CMK (cell line): Measurements from ENCODE around the gene EIF2B5.
"Not testable (repeated sequence)": the region's sequence is repeated elsewhere in the genome, so short reads cannot be mapped to it uniquely, and the experiment has no call there.

ENCODE experiments used
- DNase-seq: peaks from one replicate; pipeline ENCODE4 v3.0.0-alpha.2; 2010; ENCODE audit warnings: low read depth

The EIF2B5 gene

GRCh38 chr3:184135149-184135910 is at the start of gene EIF2B5:
TSS of gene EIF2B5 (plus strand) at chr3:184135358. CDS start at chr3:184135386, 28 bp downstream.
- DNase-seq, result peak; percentile 87

GRCh38 chr3:184085389-184085852 is 49.7 kb upstream of the EIF2B5 start:
- DNase-seq, result no peak

- no peak for DNase-seq
Observed at GRCh38 chr3:184092199-184092598, 43.0 kb upstream of the EIF2B5 start.

GRCh38 chr3:184096811-184097383 is 38.3 kb upstream of the EIF2B5 start, which contains the start of gene HTR3E:
TSS of gene HTR3E (plus strand) at chr3:184097064. CDS start at chr3:184097530, 466 bp downstream.
- DNase-seq, result no peak

- DNase-seq, result no peak
Observed at GRCh38 chr3:184097556-184097955, 37.6 kb upstream of the EIF2B5 start.

- DNase-seq, result no peak
Observed at GRCh38 chr3:184099806-184100686, 35.1 kb upstream of the EIF2B5 start.

- DNase-seq, result no peak
Observed at GRCh38 chr3:184110316-184110725, 24.8 kb upstream of the EIF2B5 start.

GRCh38 chr3:184116017-184116416 is 19.1 kb upstream of the EIF2B5 start:
- DNase-seq, result no peak

- no peak for DNase-seq
Observed at GRCh38 chr3:184117636-184118035, 17.5 kb upstream of the EIF2B5 start.

- DNase-seq, result not testable (repeated sequence)
Observed at GRCh38 chr3:184121031-184121430, 14.1 kb upstream of the EIF2B5 start.

- DNase-seq, result no peak
Observed at GRCh38 chr3:184126006-184126405, 9.2 kb upstream of the EIF2B5 start.

GRCh38 chr3:184129012-184129411 is 6.1 kb upstream of the EIF2B5 start:
- DNase-seq, result no peak

GRCh38 chr3:184132945-184133344 is 2.2 kb upstream of the EIF2B5 start:
- no peak for DNase-seq

GRCh38 chr3:184133840-184134745 is 1.1 kb upstream of the EIF2B5 start:
- no peak for DNase-seq

GRCh38 chr3:184134746-184135148 is 411 bp upstream of the EIF2B5 start:
- no peak for DNase-seq

GRCh38 chr3:184135911-184136260 is 728 bp downstream of the EIF2B5 start:
- DNase-seq, result no peak

- DNase-seq, result no peak
Observed at GRCh38 chr3:184140436-184140835, 5.3 kb downstream of the EIF2B5 start.

GRCh38 chr3:184142199-184142598 is 7.0 kb downstream of the EIF2B5 start:
- DNase-seq, result no peak

- DNase-seq, result no peak
Observed at GRCh38 chr3:184143327-184143726, 8.2 kb downstream of the EIF2B5 start.

GRCh38 chr3:184144505-184144904 is 9.3 kb downstream of the EIF2B5 start:
- no peak for DNase-seq

GRCh38 chr3:184145111-184145524 is 10.0 kb downstream of the EIF2B5 start:
- DNase-seq, result no peak
